Occipital lobe (tissue), 2 donors: ENCODE data around the gene FRMD3. TPM values are rescaled to one million over a fixed set of nuclear protein-coding genes. Genes with fewer than 3 reads are reported as not detected.
"Not testable (repeated sequence)": the region's sequence is repeated elsewhere in the genome, so short reads cannot be mapped to it uniquely, and the experiment has no call there.

Source experiments
- DNase-seq: peaks from one replicate; lab custom pipeline; 2025; lab: John Stamatoyannopoulos, UW
- total RNA-seq: library from RNA; depleted of rRNA; stranded (reverse); fragments of >200 nt; gene quantifications from one replicate; pipeline ENCODE4 v1.2.3, GENCODE V29; 2014

FRMD3 gene
- total RNA-seq, 1 donor from 2014 or later = 68.8 TPM

DNA sequence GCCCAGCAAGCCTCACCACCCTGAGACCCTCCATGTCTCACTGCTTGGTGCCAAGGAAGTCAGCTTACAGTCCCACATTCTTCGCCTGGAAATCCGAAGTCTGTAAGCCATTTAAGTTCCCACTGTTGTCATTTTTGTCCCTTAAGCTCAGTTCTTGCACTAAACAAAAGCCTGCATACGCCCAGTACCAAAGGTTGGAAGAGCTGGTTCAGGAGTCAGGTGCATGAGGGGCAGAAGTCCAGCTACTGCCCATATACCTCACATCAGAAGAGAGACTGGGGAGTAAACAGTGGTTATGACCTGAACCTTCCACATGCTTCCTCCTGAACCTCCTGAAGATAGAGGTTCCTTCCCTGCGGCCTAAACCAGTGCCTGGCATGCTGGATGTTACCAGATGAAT lies 146.0 kb downstream of the FRMD3 start:
- DNase-seq = no peak

DNA sequence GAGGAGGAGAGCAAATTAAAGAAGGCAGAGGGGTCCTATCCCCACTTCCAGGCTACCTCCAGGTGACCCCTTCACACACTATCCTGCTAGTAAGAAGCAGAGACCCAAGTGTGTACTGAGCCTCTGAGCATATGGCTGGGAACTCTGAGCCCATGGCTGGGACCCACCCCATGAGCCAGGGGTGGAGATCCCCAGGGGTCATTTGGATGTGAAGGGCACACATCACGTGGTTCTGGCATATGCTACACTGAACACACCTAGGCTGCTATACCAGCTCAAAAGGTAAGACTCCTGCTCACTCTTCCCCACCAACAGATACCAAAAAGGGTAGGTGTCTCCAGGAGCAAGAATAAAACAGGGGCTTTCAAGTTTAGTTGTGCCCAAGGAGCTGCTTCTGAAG lies 149.9 kb downstream of the FRMD3 start:
- no peak for DNase-seq

DNA sequence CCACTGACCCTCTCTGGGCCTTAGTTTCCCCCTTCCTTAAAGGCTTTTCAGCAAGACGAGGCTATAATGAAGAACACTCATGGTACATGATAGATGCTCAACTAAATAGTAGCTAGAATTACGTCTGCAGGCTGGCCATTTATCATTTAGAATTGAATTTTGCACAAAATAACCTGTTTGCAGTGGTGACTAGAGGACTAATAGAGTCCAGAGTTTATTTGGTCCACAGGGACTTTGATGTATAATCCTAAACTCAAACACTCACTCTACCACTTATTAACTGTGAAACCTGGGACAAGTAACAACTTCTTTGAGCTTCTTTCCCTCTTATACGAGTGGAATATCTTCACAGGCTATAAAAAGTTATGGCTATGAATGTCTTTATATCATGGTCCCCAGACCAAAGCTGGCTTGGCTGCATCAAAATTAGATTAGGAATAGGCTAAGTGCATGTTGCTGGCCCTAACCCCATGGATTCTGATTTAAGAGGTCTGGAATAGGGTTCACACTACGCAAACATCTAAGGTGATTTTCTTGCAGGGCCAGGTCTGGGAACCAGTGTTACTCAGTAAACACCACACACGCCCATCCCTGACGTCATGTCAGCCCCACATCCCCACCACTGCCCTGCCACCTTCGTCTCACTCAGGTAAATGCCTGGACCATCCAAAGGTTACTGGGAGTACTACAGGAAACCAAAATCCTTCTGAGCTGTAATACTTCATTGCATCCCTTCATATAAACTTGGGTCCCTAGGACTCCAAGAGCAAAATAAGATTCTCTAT lies 150.6 kb downstream of the FRMD3 start:
- no peak for DNase-seq

DNA sequence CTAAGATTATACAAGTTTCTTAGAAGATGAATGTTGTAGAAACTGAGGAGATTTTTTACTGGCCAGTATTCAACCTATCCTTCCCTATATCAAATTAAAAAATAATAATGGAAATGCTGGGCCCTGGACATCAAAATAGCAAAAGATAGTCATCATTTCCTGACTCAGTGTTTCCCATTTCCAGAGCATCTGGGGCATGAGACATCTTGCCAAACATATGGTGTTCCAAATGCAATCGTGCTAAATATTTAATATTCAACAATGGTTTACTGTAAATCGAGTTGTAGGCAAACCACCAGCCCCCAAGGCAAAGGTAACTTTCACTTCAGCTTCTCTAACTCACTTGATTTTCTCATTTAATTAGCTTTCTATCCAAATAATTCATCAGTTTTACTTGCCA lies 152.9 kb downstream of the FRMD3 start:
- no peak for DNase-seq

DNA sequence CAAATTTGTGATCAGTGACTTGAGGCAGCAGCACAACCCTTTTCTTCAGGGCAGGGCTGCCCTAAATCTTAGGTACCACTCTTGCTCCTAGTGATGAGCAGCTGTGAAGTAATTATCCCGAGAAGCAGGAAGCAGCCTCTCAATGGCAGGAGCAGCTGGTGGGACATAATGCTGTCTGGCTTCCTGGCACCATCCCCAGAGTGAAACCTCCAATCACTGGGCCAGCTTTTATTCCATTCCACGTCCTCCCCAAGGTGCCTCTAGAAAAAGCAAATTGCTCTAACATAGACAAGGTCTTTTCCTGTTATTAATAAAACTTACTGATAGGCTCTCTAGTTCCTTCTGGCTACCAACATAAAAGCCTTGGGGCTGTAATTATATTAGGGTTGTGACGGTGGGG lies 154.0 kb downstream of the FRMD3 start:
- no peak for DNase-seq

DNA sequence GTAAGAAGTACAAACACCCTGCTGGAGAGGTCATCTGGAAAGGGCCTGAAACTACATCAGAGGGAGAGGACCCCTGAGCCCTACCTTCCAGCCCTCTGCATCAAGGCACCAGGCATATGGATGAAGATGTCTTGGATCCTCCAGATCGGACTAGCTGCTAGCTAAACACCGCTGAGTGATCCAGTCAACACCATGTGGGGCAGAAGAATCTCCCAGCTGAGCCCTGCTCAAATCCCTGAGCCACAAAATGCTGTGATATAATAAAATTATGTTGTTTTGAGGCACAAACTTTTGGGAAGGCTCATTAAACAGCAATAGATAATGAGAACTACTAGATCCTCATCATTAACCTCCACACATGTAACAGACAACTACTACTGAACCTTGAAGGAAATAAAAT lies 155.2 kb downstream of the FRMD3 start:
- no peak for DNase-seq

DNA sequence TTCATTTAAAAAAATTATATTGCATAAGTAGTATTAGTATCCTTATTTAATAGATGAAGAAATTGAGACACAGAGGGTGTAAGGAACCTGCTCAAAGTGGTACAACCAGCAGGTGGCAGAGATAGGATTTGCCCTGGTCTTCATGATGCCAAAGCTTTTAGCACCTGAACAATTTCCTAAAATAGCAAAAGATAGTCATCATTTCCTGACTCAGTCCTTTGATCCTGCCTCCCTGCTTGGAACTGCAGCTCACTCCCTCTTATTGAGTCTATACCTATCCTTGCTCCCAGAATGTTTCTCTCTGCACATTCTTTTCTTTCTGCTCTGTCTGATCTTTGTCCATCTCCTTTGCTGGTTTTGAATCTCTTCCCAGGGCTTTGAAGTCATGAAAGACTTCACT lies 155.8 kb downstream of the FRMD3 start:
- DNase-seq = no peak

GRCh38 chr9:83379045-83379444 lies 159.2 kb downstream of the FRMD3 start:
- no peak for DNase-seq

DNA sequence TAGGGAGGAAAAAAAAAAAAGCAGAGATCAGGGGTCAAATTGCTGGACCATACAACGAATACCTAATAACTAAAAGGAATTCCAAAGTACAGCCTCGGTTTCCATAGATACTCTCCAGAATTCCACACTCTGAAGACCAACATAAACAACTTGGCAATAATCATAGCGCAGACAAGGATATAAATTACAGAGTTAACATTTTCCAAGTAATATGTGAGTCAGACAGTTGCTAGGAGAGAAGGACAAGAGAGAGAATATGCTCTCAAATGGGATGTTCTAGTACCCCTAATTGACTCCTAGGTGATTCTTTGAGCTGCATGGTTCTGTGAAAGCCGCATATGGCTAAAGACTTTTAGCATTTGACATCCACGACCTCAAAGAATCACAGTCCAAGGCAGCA lies 165.2 kb downstream of the FRMD3 start:
- DNase-seq = no peak

- DNase-seq = no peak
These were observed 170.9 kb downstream of the FRMD3 start for GRCh38 chr9:83367326-83367725.

GRCh38 chr9:83362341-83362995 lies 175.7 kb downstream of the FRMD3 start:
- DNase-seq = no peak

DNA sequence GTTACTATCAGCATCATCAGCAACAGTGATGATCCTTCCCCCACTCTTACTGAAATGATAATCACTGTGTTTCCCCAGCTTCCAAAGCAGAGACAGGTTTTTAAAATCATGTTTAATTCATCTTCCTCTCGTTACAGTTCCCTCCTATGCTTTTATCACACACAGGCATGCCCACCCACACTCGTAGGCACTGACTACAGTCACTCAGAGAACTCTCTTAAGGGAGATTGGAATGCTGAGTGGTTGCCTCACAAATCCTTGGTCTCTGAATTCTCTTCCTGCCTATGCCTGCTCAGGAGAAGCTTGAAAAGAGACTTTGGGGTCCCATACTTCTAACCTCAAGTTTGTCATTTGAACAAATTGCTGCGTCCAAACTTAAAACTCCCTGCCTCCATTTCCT lies 179.2 kb downstream of the FRMD3 start:
- DNase-seq = no peak

GRCh38 chr9:83358493-83358892 lies 179.7 kb downstream of the FRMD3 start:
- DNase-seq = not testable (repeated sequence)

GRCh38 chr9:83355729-83356151 lies 182.5 kb downstream of the FRMD3 start:
- DNase-seq = no peak

- no peak for DNase-seq
These were observed 183.2 kb downstream of the FRMD3 start for GRCh38 chr9:83355024-83355444.

- no peak for DNase-seq
These were observed 189.2 kb downstream of the FRMD3 start for GRCh38 chr9:83349031-83349430.

DNA sequence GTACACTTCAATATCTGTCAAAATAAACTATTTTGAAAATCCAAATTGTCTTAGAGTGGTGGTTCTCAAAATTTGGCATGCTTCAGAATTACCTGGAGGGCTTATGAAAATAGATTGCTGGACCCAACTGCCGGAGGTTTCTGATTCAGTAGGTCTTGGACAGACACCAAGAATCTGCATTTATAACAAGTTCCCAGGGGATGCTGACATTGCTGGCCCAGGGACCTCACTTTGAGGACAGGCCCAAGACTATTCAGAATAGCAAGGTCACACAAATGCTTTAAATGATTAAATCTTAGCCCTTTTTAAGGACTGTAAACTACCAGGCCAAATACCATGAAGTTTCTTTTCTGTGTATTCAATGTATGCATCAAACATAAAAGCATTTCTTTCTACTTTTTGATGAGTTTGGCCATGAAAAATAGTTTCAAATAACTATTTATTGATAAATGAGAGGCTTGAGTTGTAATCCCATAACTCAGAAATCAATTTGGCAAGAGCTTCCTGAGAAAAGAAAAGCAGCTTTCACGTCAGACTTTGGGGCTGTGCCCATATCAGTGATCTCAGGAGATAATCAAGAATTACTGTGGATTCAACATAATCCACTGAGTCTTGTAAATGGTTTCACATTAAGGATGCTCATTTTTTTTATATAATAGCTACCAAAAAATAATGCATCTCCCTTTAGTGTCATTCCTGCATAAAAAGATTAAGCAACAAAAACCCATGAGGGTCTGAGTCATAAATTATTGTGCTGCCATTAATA lies 191.4 kb downstream of the FRMD3 start:
- no peak for DNase-seq

GRCh38 chr9:83343366-83343999 lies 194.7 kb downstream of the FRMD3 start:
- no peak for DNase-seq

- no peak for DNase-seq
These were observed 195.5 kb downstream of the FRMD3 start for GRCh38 chr9:83342731-83343130.

DNA sequence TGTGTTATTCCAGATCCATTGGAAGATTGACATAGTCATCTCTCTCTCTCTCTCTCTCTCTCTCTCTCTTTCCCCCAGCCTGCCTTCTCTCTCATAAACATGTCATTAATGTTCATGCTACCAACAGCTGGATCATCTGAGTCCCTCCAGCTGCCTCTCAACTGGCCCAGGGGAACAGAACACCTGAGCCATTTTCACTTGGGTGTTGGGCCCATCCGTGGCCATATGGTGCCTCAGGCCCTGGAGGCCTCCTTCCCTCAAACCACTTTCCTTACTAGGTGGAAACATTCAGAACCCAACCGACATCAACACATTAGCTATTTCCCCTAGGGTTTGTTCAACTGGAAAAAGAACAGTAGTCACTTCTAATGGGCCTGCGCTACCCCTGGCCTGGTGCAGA lies 196.2 kb downstream of the FRMD3 start:
- no peak for DNase-seq

GRCh38 chr9:83340451-83340850 lies 197.8 kb downstream of the FRMD3 start:
- no peak for DNase-seq

DNA sequence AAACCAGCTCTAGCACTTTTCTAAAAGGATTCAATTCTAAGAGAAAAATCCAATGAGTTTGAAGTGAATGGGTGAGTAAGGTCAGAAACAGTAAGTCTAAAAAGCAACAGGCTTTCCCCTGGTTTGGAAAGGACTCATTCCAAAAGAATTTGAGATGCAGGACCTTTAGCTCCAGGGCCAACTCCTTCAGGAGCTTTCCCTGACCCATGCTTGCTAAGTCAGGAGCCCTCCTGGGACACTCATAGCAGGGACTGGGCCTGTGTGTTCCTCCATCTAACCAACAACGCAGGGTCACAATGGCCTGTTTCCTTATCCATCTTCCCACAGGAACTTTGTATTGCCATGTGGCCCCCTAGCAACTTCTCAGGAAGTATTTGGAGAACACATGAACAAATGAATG lies 198.8 kb downstream of the FRMD3 start:
- DNase-seq = no peak
